Skeletal muscle satellite cell (primary cell): Measurements from ENCODE around the gene RPE65. TPM values are rescaled to one million over a fixed set of nuclear protein-coding genes. Genes with fewer than 3 reads are reported as not detected.
"Not testable (repeated sequence)": the region's sequence is repeated elsewhere in the genome, so short reads cannot be mapped to it uniquely, and the experiment has no call there.

Source experiments
- H3K27me3 ChIP-seq: 2 replicates; pipeline ENCODE4 v1.7.0; 2013; ENCODE audit warnings: low read length; ENCODE audit not compliant: control insufficient read depth, insufficient read depth
- H3K36me3 ChIP-seq: 2 replicates; pipeline ENCODE4 v1.7.0; 2013; ENCODE audit warnings: mild to moderate bottlenecking, control low read depth, low read length; ENCODE audit not compliant: insufficient read depth
- H3K4me1 ChIP-seq: 2 replicates; pipeline ENCODE4 v1.7.0; 2013; ENCODE audit warnings: low read length; ENCODE audit not compliant: control insufficient read depth, insufficient read depth
- H3K4me2 ChIP-seq: 2 replicates; pipeline ENCODE4 v1.7.0; 2013; ENCODE audit warnings: mild to moderate bottlenecking, low read length
- H3K4me3 ChIP-seq: 2 replicates; pipeline ENCODE4 v1.7.0; 2013; ENCODE audit warnings: low read length
- H3K9ac ChIP-seq: 2 replicates; pipeline ENCODE4 v1.7.0; 2013; ENCODE audit warnings: mild to moderate bottlenecking, low read depth, low read length, moderate library complexity
- H3K9me3 ChIP-seq: replicated peaks from 2 replicates; pipeline ENCODE4 v1.7.0; 2013; ENCODE audit warnings: mild to moderate bottlenecking, control low read depth, low read length
- total RNA-seq: library from RNA; depleted of rRNA; stranded (reverse); fragments of >200 nt; gene quantifications from 2 replicates; pipeline ENCODE4 v1.2.3, GENCODE V29; 2012; rRNA removed

RPE65 gene
- not detected in 2 replicates for total RNA-seq

- H3K4me3 ChIP-seq = no peak within 1 kb of the TSS
- H3K27me3 ChIP-seq = no peaks in the 10 kb centered on the region
These were observed at the start of gene RPE65 for GRCh38 chr1:68449901-68450300. Gene RPE65 (minus strand): TSS chr1:68449954. CDS start chr1:68449905, 49 bp downstream.

DNA sequence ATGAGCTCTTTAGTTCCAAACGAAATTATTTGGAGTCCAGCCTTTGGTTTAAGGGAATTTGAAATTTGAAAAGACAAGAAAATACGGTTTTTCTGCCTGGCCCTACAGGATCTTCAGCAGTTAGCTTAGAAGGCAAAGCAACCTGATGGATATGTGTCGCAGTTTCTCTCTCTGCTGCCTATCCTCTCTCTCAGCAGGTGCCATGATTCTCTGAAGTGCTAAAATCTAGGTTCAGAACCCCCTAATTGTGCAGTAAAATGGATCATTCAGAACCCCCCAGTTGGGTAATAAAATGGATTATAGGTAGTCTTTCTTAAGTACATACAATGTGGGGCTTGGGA, 47.6 kb upstream of the RPE65 start:
- Histone ChIP-seq H3K9me3 (no peaks in the 10 kb centered on the region), H3K27me3 (no peaks in the 10 kb centered on the region), H3K9ac (peak overlapping the region; percentile 89), H3K4me1 (peaks cover 11% of the 10 kb centered on the region), H3K4me3 (peak overlapping the region; percentile 93), H3K4me2 (peak overlapping the region; percentile 86), H3K36me3 (no peaks in the 10 kb centered on the region)

More at GRCh38 chr1:68449901-68450300, at the start of gene RPE65:
- no peak within 1 kb of the TSS for H3K9ac ChIP-seq
- no peaks in the 10 kb centered on the region for H3K4me1 ChIP-seq
- H3K4me2 ChIP-seq = no peak within 1 kb of the TSS
- H3K9me3 ChIP-seq = no peaks in the 10 kb centered on the region
- H3K36me3 ChIP-seq = no peaks in the 10 kb centered on the region

DNA sequence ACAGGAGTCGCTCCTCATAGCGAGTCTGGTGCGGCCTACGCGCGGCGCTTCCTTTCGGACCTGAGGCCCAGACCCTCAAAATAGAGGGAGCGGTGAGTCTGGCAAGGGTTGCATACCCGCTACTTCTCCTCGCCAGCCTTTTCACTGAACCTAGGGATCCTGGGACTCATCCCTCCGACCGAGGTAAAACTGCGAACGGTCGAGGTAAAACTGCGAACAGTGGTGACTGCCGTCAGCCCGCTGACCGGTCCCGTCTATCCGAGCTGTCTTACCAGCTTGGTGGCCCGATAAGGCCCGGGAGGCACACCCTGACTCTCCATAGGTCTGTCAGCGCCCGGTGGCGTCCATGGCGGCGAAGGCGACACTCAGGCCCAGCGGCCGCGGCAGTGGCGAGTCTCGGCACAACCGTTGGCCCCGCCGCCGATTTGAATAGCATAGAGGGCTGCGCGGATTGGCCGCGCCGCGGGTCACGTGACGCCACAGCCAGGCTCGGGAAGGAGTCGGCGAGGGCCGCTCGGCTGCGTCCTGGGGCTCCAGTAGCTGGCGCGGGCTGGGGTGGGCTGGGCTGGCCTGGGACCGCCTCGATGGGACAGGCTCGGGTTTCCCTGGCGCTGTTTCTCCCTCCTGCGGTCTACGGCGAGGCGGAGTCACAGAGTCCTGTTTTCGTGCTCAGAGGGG, 47.1 kb upstream of the RPE65 start, which contains the start of gene DEPDC1:
TSS of gene DEPDC1 (minus strand) at position 403 of the 678 bp plus-strand sequence. CDS start at position 320, 83 bp downstream.
- Histone ChIP-seq H3K4me1 (peaks cover 11% of the 10 kb centered on the region), H3K27me3 (no peaks in the 10 kb centered on the region), H3K4me2 (peak within 1 kb of the TSS; percentile 86), H3K9me3 (no peaks in the 10 kb centered on the region), H3K4me3 (peak within 1 kb of the TSS; percentile 93), H3K9ac (peak within 1 kb of the TSS; percentile 89), H3K36me3 (no peaks in the 10 kb centered on the region)

GRCh38 chr1:68495968-68496679, 46.4 kb upstream of the RPE65 start:
- H3K36me3 ChIP-seq = no peaks in the 10 kb centered on the region
- no peaks in the 10 kb centered on the region for H3K27me3 ChIP-seq
- H3K4me3 ChIP-seq = peak overlapping the region; percentile 93
- H3K4me1 ChIP-seq = peaks cover 11% of the 10 kb centered on the region
- H3K4me2 ChIP-seq = peak overlapping the region; percentile 86
- H3K9ac ChIP-seq = peak overlapping the region; percentile 89
- no peaks in the 10 kb centered on the region for H3K9me3 ChIP-seq

DNA sequence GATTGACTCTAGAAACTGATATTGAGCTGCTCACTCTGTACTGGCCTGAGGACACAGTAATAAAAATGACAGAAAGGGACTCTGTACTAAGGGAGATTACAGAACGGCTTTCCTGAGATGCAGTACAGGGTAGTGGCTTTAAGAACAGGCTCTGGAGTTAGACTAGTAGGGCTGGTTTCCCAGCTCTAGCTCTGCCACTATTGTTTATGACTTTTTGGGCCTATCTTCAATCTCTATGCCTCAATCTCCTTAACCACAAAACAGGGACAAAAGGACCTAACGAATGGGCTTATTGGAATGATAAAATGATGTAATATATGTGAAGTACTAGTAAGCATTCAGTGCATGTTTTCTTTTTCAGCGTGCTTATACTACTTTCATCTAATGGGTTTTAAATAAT, 45.8 kb upstream of the RPE65 start:
- no peaks in the 10 kb centered on the region for H3K27me3 ChIP-seq
- H3K9me3 ChIP-seq = no peaks in the 10 kb centered on the region
- peak overlapping the region; percentile 86 for H3K4me2 ChIP-seq
- H3K4me3 ChIP-seq = peak overlapping the region; percentile 93
- peak overlapping the region; percentile 89 for H3K9ac ChIP-seq
- H3K36me3 ChIP-seq = peaks cover 5% of the 10 kb centered on the region
- H3K4me1 ChIP-seq = peaks cover 11% of the 10 kb centered on the region

- Histone ChIP-seq H3K4me1 (peaks cover 11% of the 10 kb centered on the region), H3K36me3 (peaks cover 10% of the 10 kb centered on the region), H3K9ac (no peak overlapping the region), H3K27me3 (no peaks in the 10 kb centered on the region), H3K4me3 (no peak overlapping the region), H3K4me2 (no peak overlapping the region), H3K9me3 (no peaks in the 10 kb centered on the region)
These were observed 43.4 kb upstream of the RPE65 start for GRCh38 chr1:68493193-68493592.

GRCh38 chr1:68492255-68492654, 42.5 kb upstream of the RPE65 start:
- not testable (repeated sequence) for H3K9ac ChIP-seq, H3K9me3 ChIP-seq, H3K4me3 ChIP-seq, H3K36me3 ChIP-seq, H3K4me2 ChIP-seq, H3K27me3 ChIP-seq
- H3K4me1 ChIP-seq = peaks cover 11% of the 10 kb centered on the region

DNA sequence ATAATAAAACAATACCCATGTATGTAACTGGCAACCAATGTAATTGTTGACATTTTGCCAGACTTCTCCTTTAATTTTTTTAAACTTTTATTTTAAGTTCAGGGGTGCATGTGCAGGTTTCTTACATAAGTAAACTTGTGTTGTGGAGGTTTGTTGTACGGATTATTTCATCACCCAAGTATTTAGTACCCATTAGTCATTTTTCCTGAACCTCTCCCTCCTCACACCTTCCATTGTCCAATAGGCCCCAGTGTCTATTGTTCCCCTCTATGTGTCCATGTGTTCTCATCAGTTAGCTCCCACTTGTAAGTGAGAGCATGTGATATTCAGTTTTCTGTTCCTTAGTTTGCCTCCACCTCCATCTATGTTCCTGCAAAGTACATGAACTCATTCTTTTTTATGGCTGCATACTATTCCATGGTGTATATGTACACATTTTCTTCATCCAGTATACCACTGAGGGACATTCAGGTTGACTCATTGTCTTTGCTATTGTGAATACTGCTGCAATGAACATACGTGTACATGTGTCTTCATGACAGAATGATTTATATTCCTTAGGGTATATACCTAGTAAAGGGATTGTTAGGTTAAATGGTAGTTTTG, 40.4 kb upstream of the RPE65 start:
- no peaks in the 10 kb centered on the region for H3K27me3 ChIP-seq
- H3K4me1 ChIP-seq = peaks cover 4% of the 10 kb centered on the region
- H3K4me2 ChIP-seq = no peak overlapping the region
- no peaks in the 10 kb centered on the region for H3K9me3 ChIP-seq
- H3K36me3 ChIP-seq = peaks cover 10% of the 10 kb centered on the region
- no peak overlapping the region for H3K4me3 ChIP-seq
- H3K9ac ChIP-seq = no peak overlapping the region

- H3K36me3 ChIP-seq = peaks cover 8% of the 10 kb centered on the region
These were observed 35.8 kb upstream of the RPE65 start for GRCh38 chr1:68485431-68486022.

DNA sequence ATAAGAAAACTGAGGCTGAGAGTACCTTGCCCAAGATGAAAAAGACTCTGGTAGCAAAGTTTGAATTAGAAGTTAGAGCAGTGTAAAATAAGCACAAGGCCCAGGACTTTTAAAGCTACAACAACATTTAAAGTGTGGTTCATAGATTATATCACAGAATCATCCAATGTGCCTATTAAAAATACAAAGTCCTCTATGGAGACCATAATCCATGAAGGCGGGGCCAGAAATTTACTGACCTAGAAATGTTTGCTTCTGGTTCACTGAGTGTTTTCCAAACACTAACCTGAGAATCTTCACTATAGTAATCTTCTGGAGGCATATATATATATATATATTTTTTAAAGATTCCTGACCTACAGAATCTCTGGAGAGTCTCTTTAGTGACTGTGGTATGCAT, 34.9 kb upstream of the RPE65 start:
- peaks cover 14% of the 10 kb centered on the region for H3K4me1 ChIP-seq
- H3K27me3 ChIP-seq = no peaks in the 10 kb centered on the region
- H3K36me3 ChIP-seq = peaks cover 7% of the 10 kb centered on the region
- no peak overlapping the region for H3K4me3 ChIP-seq
- no peak overlapping the region for H3K9ac ChIP-seq
- H3K4me2 ChIP-seq = no peak overlapping the region
- no peaks in the 10 kb centered on the region for H3K9me3 ChIP-seq

More at GRCh38 chr1:68485431-68486022, 35.8 kb upstream of the RPE65 start:
- H3K9ac ChIP-seq = no peak overlapping the region
- H3K4me3 ChIP-seq = no peak overlapping the region
- H3K27me3 ChIP-seq = no peaks in the 10 kb centered on the region
- H3K9me3 ChIP-seq = no peaks in the 10 kb centered on the region
- peaks cover 14% of the 10 kb centered on the region for H3K4me1 ChIP-seq
- H3K4me2 ChIP-seq = no peak overlapping the region

DNA sequence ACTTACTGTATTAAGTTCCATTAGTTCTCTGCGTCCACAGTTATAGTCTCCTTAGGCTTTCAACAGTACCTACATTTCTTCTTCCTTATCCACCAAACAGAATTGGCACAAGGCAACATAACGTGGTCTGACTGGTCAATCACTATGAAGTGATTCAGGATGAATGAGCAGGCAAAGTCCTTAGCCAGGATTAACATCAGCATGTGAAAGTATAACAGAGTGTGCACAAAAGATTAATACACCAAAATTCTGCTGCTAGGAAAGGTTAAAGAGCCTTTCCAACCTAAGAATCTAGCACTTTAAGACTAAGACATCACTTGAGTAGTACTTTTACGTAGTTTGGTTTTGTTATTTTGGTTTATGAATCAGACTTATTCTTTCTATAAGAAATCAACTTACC, 31.3 kb upstream of the RPE65 start:
- no peaks in the 10 kb centered on the region for H3K27me3 ChIP-seq
- H3K9me3 ChIP-seq = no peaks in the 10 kb centered on the region
- H3K9ac ChIP-seq = no peak overlapping the region
- no peak overlapping the region for H3K4me3 ChIP-seq
- no peak overlapping the region for H3K4me2 ChIP-seq
- H3K4me1 ChIP-seq = peaks cover 14% of the 10 kb centered on the region
- peaks cover 18% of the 10 kb centered on the region for H3K36me3 ChIP-seq
